ENCODE measurements around the gene PILRA. TPM values are rescaled to one million over a fixed set of nuclear protein-coding genes. Genes with fewer than 3 reads are reported as not detected.
"Not testable (repeated sequence)": the region's sequence is repeated elsewhere in the genome, so short reads cannot be mapped to it uniquely, and the experiment has no call there.

PILRA gene
- total RNA-seq, 1 donor from 2014 or later: not detected

DNA sequence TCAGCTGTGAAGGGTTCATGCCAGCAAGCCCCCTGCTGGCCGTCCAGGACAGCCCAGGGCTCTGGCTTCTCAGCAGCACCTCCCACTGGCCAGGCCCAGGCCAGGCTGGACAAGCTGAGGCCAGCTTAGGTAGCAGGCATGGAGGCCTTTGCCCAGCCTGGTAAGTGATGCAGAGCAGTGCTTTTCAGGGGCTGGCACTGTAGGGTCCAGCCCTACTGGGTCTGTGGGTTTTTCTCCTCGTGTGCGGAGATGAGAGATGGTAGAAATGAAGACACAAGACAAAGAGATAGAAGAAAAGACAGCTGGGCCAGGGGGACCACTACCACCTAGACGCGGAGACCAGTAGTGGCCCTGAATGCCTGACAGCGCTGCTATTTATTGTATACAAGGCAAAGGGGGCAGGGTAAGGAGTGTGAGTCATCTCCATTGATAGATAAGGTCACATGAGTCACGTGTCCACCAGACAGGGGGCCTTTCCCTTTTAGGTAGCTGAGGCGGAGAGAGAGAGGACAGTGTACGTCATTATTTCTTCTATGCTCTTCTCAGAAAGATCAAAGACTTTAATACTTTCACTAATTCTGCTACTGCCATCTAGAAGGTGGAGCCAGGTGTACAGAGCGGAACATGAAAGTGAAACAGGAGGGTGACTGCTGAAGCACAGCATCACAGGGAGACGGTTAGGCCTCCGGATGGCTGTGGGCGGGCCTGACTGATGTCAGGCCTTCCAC lies 28.6 kb upstream of the PILRA start:
- peak; percentile 38 for TF ChIP-seq CTCF (IDR thresholded peaks at IDR 0.05; ENCODE audit: insufficient read depth, low read length, severe bottlenecking)
- not testable (repeated sequence) for H3K4me3 ChIP-seq (ENCODE audit: low read depth, low read length); FAIRE-seq; H3K27me3 ChIP-seq (ENCODE audit: control insufficient read depth, insufficient read depth, low read length)
- peak; percentile 41 for DNase-seq (ENCODE audit: low read depth)
- peaks cover 21% of the 10 kb centered on the region for H3K36me3 ChIP-seq (ENCODE audit: control insufficient read depth, insufficient read depth, low read length)

- FAIRE-seq; H3K4me3 ChIP-seq (ENCODE audit: low read depth, low read length); H3K27me3 ChIP-seq (ENCODE audit: control insufficient read depth, insufficient read depth, low read length): not testable (repeated sequence)
- peak; percentile 41 for TF ChIP-seq CTCF (IDR thresholded peaks at IDR 0.05; ENCODE audit: insufficient read depth, low read length, severe bottlenecking)
- H3K36me3 ChIP-seq (ENCODE audit: control insufficient read depth, insufficient read depth, low read length): peaks cover 21% of the 10 kb centered on the region
- peak; percentile 16 for DNase-seq (ENCODE audit: low read depth)
Observed at GRCh38 chr7:100345288-100345672, 28.0 kb upstream of the PILRA start.

- FAIRE-seq (no peak), DNase-seq (ENCODE audit: low read depth) (no peak)
- Histone ChIP-seq H3K36me3 (ENCODE audit: control insufficient read depth, insufficient read depth, low read length) (peaks cover 33% of the 10 kb centered on the region), H3K4me3 (ENCODE audit: low read depth, low read length) (no peak overlapping the region), H3K27me3 (ENCODE audit: control insufficient read depth, insufficient read depth, low read length) (no peaks in the 10 kb centered on the region)
- TF ChIP-seq CTCF (IDR thresholded peaks at IDR 0.05; ENCODE audit: insufficient read depth, low read length, severe bottlenecking): no peak
Observed at GRCh38 chr7:100346921-100347320, 26.4 kb upstream of the PILRA start.

GRCh38 chr7:100348805-100349204 lies 24.5 kb upstream of the PILRA start:
- Histone ChIP-seq H3K36me3 (ENCODE audit: control insufficient read depth, insufficient read depth, low read length) (peaks cover 36% of the 10 kb centered on the region), H3K27me3 (ENCODE audit: control insufficient read depth, insufficient read depth, low read length) (no peaks in the 10 kb centered on the region), H3K4me3 (ENCODE audit: low read depth, low read length) (no peak overlapping the region)
- DNase-seq (ENCODE audit: low read depth) (no peak), FAIRE-seq (no peak)
- no peak for TF ChIP-seq CTCF (IDR thresholded peaks at IDR 0.05; ENCODE audit: insufficient read depth, low read length, severe bottlenecking)

DNA sequence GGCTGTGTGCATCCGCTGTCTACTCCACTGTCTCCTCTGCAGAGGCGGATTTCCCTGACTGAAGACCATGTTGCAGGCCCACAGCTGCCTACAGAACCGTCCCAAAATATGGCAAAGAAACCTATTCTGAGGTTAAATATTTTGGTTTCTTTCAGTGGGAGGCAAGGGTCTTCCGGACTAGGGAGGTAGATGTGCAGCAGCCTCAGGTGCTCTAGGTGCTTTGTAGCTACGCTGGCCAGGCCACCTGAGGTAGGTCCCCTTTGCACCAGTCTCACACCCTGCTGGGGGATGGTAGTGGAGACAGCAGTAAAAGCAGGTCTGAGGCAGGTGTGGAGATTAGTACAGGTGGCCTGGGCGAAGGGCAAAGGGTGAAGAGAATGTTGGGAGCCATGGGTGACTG lies 23.5 kb upstream of the PILRA start:
- DNase-seq (ENCODE audit: low read depth) (no peak), FAIRE-seq (no peak)
- H3K36me3 ChIP-seq (ENCODE audit: control insufficient read depth, insufficient read depth, low read length): peaks cover 43% of the 10 kb centered on the region
- TF ChIP-seq CTCF (IDR thresholded peaks at IDR 0.05; ENCODE audit: insufficient read depth, low read length, severe bottlenecking): no peak
- no peak overlapping the region for H3K4me3 ChIP-seq (ENCODE audit: low read depth, low read length)
- H3K27me3 ChIP-seq (ENCODE audit: control insufficient read depth, insufficient read depth, low read length): no peaks in the 10 kb centered on the region

DNA sequence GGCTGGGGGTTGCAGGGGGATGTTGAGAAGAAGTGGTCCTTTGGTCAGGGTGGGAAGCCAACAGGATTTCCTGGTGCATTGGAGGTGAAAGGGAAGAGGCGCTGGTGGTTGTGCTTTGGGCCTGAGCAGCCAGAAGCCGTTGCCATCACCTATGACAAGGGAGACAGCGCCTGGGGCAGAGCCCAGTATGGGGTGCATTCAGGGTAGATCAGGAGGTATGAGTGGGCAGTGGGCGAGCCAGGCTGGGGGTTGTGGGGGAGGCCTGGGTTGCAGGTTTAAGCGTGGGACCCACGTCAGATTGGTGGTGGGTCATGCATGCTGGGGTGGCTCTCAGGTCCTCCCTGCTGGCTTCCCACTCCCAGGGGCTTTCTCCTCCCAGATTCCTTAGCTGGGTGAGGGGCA lies 21.6 kb upstream of the PILRA start:
- no peak for TF ChIP-seq CTCF (IDR thresholded peaks at IDR 0.05; ENCODE audit: insufficient read depth, low read length, severe bottlenecking)
- no peaks in the 10 kb centered on the region for H3K27me3 ChIP-seq (ENCODE audit: control insufficient read depth, insufficient read depth, low read length)
- DNase-seq (ENCODE audit: low read depth): no peak
- no peak for FAIRE-seq
- no peak overlapping the region for H3K4me3 ChIP-seq (ENCODE audit: low read depth, low read length)
- H3K36me3 ChIP-seq (ENCODE audit: control insufficient read depth, insufficient read depth, low read length): peaks cover 52% of the 10 kb centered on the region

- peak; percentile 28 for FAIRE-seq
- peaks cover 51% of the 10 kb centered on the region for H3K36me3 ChIP-seq (ENCODE audit: control insufficient read depth, insufficient read depth, low read length)
- DNase-seq (ENCODE audit: low read depth); H3K27me3 ChIP-seq (ENCODE audit: control insufficient read depth, insufficient read depth, low read length); H3K4me3 ChIP-seq (ENCODE audit: low read depth, low read length): not testable (repeated sequence)
Observed at GRCh38 chr7:100352230-100352781, 21.0 kb upstream of the PILRA start.
